Ureter (tissue), 1 donor: Measurements from ENCODE around the gene PPT2. TPM values are rescaled to one million over a fixed set of nuclear protein-coding genes. Genes with fewer than 3 reads are reported as not detected.
"Not testable (repeated sequence)": the region's sequence is repeated elsewhere in the genome, so short reads cannot be mapped to it uniquely, and the experiment has no call there.

Experiments
- DNase-seq: peaks from one replicate; pipeline ENCODE4 v3.0.0-alpha.2; 2020; ENCODE audit warnings: low spot score
- total RNA-seq: library from RNA; stranded (reverse); gene quantifications from one replicate; pipeline ENCODE4 v1.2.4, GENCODE V29; 2023
- donor health status: DM: yes; HTN: yes; CAD: no.

The PPT2 gene
- total RNA-seq, 1 donor from 2014 or later: 19.0 TPM

DNA sequence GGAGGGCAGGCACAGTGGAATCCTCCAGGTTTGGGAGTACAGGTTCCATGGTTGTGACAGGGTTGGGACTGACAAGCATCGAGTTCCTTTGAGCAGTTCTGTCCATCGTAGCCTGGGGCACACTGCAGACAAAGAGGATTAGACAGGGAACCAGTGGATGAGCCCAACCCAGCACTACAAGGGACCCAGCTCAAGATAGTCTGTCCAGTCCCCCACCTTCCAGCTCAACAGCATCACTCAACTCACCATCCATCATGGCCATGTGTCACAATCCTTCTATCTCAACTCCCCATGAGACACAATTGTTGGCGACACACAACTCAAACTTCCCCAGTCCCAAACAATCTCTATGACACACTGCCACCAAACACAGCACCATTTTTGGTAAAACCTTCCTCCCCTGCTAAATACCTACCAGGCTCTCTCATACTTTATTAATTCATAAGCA, 50.4 kb downstream of the PPT2 start:
- DNase-seq: no peak

GRCh38 chr6:32208996-32209395, 55.1 kb downstream of the PPT2 start:
- no peak for DNase-seq

DNA sequence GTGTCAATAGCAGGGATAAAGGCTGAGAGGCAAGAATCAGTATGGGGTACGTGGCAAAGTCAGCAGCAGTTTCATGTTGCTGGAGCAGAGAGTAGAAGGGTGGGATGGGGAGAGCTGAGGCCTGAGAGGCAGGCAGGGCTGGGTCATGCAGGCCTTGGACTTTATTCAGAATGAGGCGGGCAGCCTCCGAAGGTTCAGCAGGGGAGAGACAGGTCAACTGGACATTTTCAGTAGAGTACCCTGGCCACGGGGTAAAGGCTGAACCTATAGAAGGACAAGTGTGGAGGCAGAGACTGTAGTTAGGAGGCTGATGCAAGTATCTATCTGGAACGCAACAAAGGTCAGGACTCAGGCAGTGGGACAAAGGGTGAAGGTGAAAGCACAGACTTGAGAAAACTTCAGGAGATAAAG, 56.3 kb downstream of the PPT2 start:
- no peak for DNase-seq

- not testable (repeated sequence) for DNase-seq
Measured at GRCh38 chr6:32211432-32211831, 57.5 kb downstream of the PPT2 start.

DNA sequence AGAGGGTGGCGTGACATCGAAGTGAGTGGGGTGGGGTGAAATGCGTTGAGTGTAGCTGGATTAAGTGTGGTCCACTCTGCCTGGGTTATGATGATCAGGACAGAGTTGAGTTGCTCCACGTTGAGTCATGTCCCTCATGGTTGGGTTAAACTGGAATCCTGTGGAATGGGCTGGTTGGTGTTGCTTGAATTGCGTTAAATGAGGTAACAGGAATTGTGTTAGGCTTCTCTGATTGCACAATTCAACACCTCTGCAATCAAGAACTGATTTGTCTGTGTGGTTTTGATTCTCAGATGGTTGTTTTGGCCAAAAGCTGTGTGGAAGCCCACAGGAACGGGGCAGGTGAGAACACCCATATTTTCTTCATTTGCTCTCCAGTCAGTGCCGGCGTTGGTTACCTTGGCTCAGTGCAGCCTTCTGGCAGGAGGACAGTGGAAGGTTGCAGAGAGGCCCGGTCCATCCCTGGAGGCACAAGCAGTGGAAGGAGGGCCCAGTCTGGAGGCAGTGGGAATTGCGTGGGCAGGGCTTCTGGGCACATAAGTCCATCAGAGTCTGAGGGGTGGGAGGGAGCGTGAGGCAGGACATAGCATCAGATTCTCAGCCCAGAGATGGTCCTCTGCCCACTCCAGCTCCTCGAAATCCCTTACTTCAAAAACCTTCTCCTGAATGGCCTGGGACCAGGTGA, 58.3 kb downstream of the PPT2 start:
- no peak for DNase-seq

Other genes starting within 250 kb of the PPT2 start
- gene C2, start 226.4 kb upstream of the PPT2 start, total RNA-seq: 17.1 TPM
- 41.4 TPM for gene CFB, start 208.0 kb upstream of the PPT2 start, total RNA-seq
- 59.6 TPM for gene NELFE, start 195.2 kb upstream of the PPT2 start, total RNA-seq
- gene SKIC2, start 195.0 kb upstream of the PPT2 start, total RNA-seq: 73.7 TPM
- 29.3 TPM for gene DXO, start 182.0 kb upstream of the PPT2 start, total RNA-seq
- gene C4A, start 172.1 kb upstream of the PPT2 start, total RNA-seq: 71.1 TPM
- 152 TPM for gene C4B, start 139.3 kb upstream of the PPT2 start, total RNA-seq
- 3.8 TPM for gene CYP21A2, start 115.7 kb upstream of the PPT2 start, total RNA-seq
- gene TNXB, start 44.8 kb upstream of the PPT2 start, total RNA-seq: 121 TPM
- gene ATF6B, start 25.9 kb upstream of the PPT2 start, total RNA-seq: 121 TPM
- 2.9 TPM for gene FKBPL, start 23.9 kb upstream of the PPT2 start, total RNA-seq
- gene PRRT1, start 2.2 kb upstream of the PPT2 start, total RNA-seq: 2.8 TPM
- 26.3 TPM for gene EGFL8, start 10.5 kb downstream of the PPT2 start, total RNA-seq
- gene AGPAT1, start 21.9 kb downstream of the PPT2 start, total RNA-seq: 65.0 TPM
- gene RNF5, start 24.3 kb downstream of the PPT2 start, total RNA-seq: 44.4 TPM
- 16.9 TPM for gene AGER, start 30.1 kb downstream of the PPT2 start, total RNA-seq
- gene PBX2, start 36.1 kb downstream of the PPT2 start, total RNA-seq: 103 TPM
- 33.9 TPM for gene GPSM3, start 38.5 kb downstream of the PPT2 start, total RNA-seq
- 19.4 TPM for gene NOTCH4, start 69.9 kb downstream of the PPT2 start, total RNA-seq
- not detected for gene TSBP1, start 217.8 kb downstream of the PPT2 start, total RNA-seq